Upper lobe of left lung (tissue), 4 donors: ENCODE data around the gene ABHD1.
"Not testable (repeated sequence)": the region's sequence is repeated elsewhere in the genome, so short reads cannot be mapped to it uniquely, and the experiment has no call there.

ENCODE experiments used
- CTCF ChIP-seq, 6 experiments: fragments of 450-650 bp in 4 of 6; fragments of 200-600 bp in 2 of 6; sonication (generic) in 2 of 6; IDR thresholded peaks; one replicate each; pipeline ENCODE4 v1.5.1; 2016 to 2019; ENCODE audit warnings: antibody characterized with exemption in 6 of 6
- EP300 ChIP-seq, 4 donors: sonication (generic); formaldehyde crosslinking; IDR thresholded peaks; one replicate each; pipeline ENCODE4 v1.5.1; 2017; ENCODE audit warnings: antibody characterized with exemption in 4 of 4, control low read depth in 2 of 4
- POLR2A ChIP-seq, 4 donors: fragments of 450-650 bp; IDR thresholded peaks; one replicate each; pipeline ENCODE4 v1.5.1; 2016 to 2017; ENCODE audit warnings: antibody characterized with exemption in 4 of 4, mild to moderate bottlenecking in 2 of 4

- not testable (repeated sequence) for TF ChIP-seq CTCF, EP300, POLR2A (IDR thresholded peaks at IDR 0.05)
Measured at GRCh38 chr2:27175781-27176180, 52.2 kb downstream of the ABHD1 start.
